A673 (cell line): ENCODE data around the gene GSTM1. TPM values are rescaled to one million over a fixed set of nuclear protein-coding genes. Genes with fewer than 3 reads are reported as not detected.

Source experiments
- BruUV-seq: library from RNA; stranded (reverse); fragments of 400-500 nt; replicated peaks from 2 replicates; lab custom pipeline; 2021; lab: Mats Ljungman, UMichigan
- CTCF ChIA-PET: fragments of 300-600 bp; sonication (Branson Sonifier 250); formaldehyde crosslinking; loops from one replicate; lab custom pipeline; 2022; ENCODE audit warnings: antibody characterized with exemption; lab: Charles Lee
- POLR2A ChIA-PET: fragments of 300-600 bp; sonication (Branson Sonifier 250); formaldehyde crosslinking; loops from one replicate; lab custom pipeline; 2022; ENCODE audit warnings: antibody characterized with exemption; ENCODE audit not compliant: low non-redundant PET; lab: Charles Lee
- DNase-seq: peaks from one replicate; pipeline ENCODE4 v3.0.0-alpha.2; 2015; ENCODE audit warnings: low spot score
- H3K27ac ChIP-seq: fragments of 200-600 bp; sonication (generic); 2 replicates; pipeline ENCODE4 v1.5.1; 2016; ENCODE audit warnings: mixed run types, low read depth, mild to moderate bottlenecking, mixed read lengths, antibody characterized with exemption, low read length; ENCODE audit not compliant: poor library complexity, severe bottlenecking
- H3K27me3 ChIP-seq: fragments of 200-600 bp; sonication (generic); replicated peaks from 2 replicates; pipeline ENCODE4 v1.6.1; 2017; ENCODE audit warnings: mixed run types, low read depth, mild to moderate bottlenecking, mixed read lengths, antibody characterized with exemption, low read length; ENCODE audit not compliant: insufficient read depth, poor library complexity
- H3K36me3 ChIP-seq: fragments of 200-600 bp; sonication (generic); 2 replicates; pipeline ENCODE4 v1.6.1; 2016; ENCODE audit warnings: mixed run types, mild to moderate bottlenecking, mixed read lengths, antibody characterized with exemption, low read length; ENCODE audit not compliant: insufficient read depth, poor library complexity, severe bottlenecking
- H3K4me1 ChIP-seq: fragments of 200-600 bp; sonication (generic); 2 replicates; pipeline ENCODE4 v1.6.1; 2017; ENCODE audit warnings: mixed run types, mild to moderate bottlenecking, mixed read lengths, antibody characterized with exemption, low read length; ENCODE audit not compliant: insufficient read depth, poor library complexity, severe bottlenecking
- H3K4me3 ChIP-seq: fragments of 200-600 bp; sonication (generic); 2 replicates; pipeline ENCODE4 v1.5.1; 2016; ENCODE audit warnings: low read depth, mixed run types, mild to moderate bottlenecking, mixed read lengths, low read length; ENCODE audit not compliant: poor library complexity, severe bottlenecking
- H3K9me3 ChIP-seq: fragments of 200-600 bp; sonication (generic); 2 replicates; pipeline ENCODE4 v1.6.1; 2016; ENCODE audit warnings: mixed run types, low read depth, mild to moderate bottlenecking, mixed read lengths, antibody characterized with exemption, low read length; ENCODE audit not compliant: poor library complexity, severe bottlenecking
- EZH2 ChIP-seq: fragments of 200-600 bp; sonication (generic); IDR thresholded peaks from 2 replicates; pipeline ENCODE4 v1.6.1; 2017; ENCODE audit warnings: borderline replicate concordance, low read depth, mild to moderate bottlenecking, mixed read lengths, antibody characterized with exemption, low read length; ENCODE audit not compliant: poor library complexity, severe bottlenecking
- intact Hi-C: fragments of 100-400 bp; cut with micrococcal nuclease; formaldehyde crosslinking; loops from one replicate; pipeline ENCODE4 v1.10.0; 2022; ENCODE audit not compliant: unreplicated experiment
- total RNA-seq: library from RNA; stranded (reverse); gene quantifications from 2 replicates; pipeline ENCODE4 v1.2.3, GENCODE V29; 2021
- TF ChIP-seq, protein P1 (sequence below): fragments of 300-800, 200-600 bp; sonication (generic); conservative IDR thresholded peaks from 2 replicates; pipeline ENCODE4 v1.5.1; 2017; ENCODE audit warnings: low read depth, mild to moderate bottlenecking, antibody characterized with exemption, low read length, moderate library complexity, mixed read lengths

The GSTM1 gene
- total RNA-seq, 1 experiment from 2014 or later, result 166 TPM

DNA sequence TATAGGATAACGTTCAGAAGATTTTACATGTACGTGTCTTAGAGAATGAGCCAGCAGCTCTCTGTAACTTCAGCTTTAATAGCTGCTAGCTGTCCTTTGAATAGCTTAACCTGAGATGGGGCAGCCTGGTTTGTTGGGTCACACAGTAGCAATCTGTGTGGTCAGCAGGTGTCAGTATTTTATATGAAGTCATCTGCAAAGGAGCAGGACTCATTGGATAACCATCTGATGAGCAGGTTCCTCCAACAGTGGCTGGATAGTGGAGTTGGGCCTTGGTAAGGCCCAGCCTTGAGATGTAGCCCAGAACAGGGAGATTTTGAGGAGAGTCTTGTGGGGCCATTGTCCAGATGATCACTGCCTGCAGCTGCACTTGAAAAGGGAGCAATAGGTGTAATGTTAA lies 30.9 kb downstream of the GSTM1 start:
- Histone ChIP-seq H3K9me3 (no peaks in the 10 kb centered on the region), H3K27me3 (no peaks in the 10 kb centered on the region), H3K36me3 (no peaks in the 10 kb centered on the region), H3K4me3 (no peak overlapping the region), H3K27ac (no peak overlapping the region), H3K4me1 (peaks cover 8% of the 10 kb centered on the region)
- no TSS peak for BruUV-seq
- POLR2A ChIA-PET, result no interaction called here
- DNase-seq, result no peak
- intact Hi-C loops, result no loop called here
- CTCF ChIA-PET, result no interaction called here
- TF ChIP-seq EZH2, result no peak
- TF ChIP-seq, protein P1, sequence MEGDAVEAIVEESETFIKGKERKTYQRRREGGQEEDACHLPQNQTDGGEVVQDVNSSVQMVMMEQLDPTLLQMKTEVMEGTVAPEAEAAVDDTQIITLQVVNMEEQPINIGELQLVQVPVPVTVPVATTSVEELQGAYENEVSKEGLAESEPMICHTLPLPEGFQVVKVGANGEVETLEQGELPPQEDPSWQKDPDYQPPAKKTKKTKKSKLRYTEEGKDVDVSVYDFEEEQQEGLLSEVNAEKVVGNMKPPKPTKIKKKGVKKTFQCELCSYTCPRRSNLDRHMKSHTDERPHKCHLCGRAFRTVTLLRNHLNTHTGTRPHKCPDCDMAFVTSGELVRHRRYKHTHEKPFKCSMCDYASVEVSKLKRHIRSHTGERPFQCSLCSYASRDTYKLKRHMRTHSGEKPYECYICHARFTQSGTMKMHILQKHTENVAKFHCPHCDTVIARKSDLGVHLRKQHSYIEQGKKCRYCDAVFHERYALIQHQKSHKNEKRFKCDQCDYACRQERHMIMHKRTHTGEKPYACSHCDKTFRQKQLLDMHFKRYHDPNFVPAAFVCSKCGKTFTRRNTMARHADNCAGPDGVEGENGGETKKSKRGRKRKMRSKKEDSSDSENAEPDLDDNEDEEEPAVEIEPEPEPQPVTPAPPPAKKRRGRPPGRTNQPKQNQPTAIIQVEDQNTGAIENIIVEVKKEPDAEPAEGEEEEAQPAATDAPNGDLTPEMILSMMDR, result 0 out of 2 replicates have a peak, but pooled peaks have one; percentile 21

DNA sequence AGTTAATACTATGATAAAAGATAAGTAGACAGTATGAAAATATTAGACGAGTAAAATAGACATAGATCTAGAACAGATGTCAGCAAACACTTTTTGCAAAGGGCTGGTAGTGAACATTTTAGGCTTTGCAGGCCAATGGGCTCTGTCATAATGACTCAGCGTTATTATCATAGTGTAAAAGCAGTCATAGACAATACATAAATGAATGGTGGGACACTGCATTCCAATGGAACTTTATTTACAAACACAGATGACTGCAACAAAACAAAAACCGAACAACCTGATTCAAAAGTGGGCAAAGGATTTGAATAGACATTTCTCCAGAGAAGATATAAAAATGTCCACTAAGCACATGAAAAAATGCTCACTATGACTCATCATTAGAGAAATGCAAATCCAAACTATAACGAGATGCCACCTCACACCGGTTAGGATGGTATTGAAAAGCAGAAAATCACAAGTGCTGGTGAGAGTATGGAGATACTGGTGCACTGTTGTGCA lies 31.8 kb downstream of the GSTM1 start:
- CTCF ChIA-PET, result no interaction called here
- no peak for TF ChIP-seq EZH2
- TF ChIP-seq, protein P1, result no peak
- H3K4me1 ChIP-seq, result peaks cover 8% of the 10 kb centered on the region
- peak; percentile 27 for DNase-seq
- POLR2A ChIA-PET, result no interaction called here
- intact Hi-C loops, result no loop called here
- BruUV-seq, result no TSS peak
- H3K36me3 ChIP-seq, result no peaks in the 10 kb centered on the region
- H3K4me3 ChIP-seq, result no peak overlapping the region
- no peaks in the 10 kb centered on the region for H3K9me3 ChIP-seq
- no peaks in the 10 kb centered on the region for H3K27me3 ChIP-seq
- peak overlapping the region; percentile 2 for H3K27ac ChIP-seq

DNA sequence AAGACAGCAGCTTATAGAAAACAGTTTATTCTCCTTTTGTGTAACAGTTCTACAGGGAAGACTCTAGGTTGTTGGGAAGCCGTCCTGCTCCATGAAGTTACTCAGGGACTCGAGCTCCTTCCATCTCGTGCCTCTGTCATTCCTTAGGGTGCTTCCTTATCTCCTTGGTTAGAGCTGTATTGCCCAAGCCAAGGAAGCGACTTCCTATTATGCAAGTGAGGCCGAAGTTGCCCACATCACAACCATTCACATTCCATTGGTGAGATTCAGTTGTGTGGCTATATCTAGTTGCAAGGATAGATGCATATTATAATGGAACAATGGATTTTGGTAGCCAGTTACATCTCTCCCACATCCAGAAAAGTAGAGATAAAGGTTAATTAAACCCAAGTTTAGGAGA lies 33.4 kb downstream of the GSTM1 start:
- H3K9me3 ChIP-seq, result no peaks in the 10 kb centered on the region
- peaks cover 8% of the 10 kb centered on the region for H3K4me1 ChIP-seq
- ChIA-PET POLR2A (no interaction called here), CTCF (no interaction called here)
- intact Hi-C loops, result no loop called here
- TF ChIP-seq, protein P1, result no peak
- no peak for TF ChIP-seq EZH2
- H3K27me3 ChIP-seq, result no peaks in the 10 kb centered on the region
- no TSS peak for BruUV-seq
- H3K4me3 ChIP-seq, result no peak overlapping the region
- H3K27ac ChIP-seq, result no peak overlapping the region
- no peak for DNase-seq
- H3K36me3 ChIP-seq, result no peaks in the 10 kb centered on the region
